ENCODE measurements around the gene SNRPN. TPM values are rescaled to one million over a fixed set of nuclear protein-coding genes. Genes with fewer than 3 reads are reported as not detected.
"Not testable (repeated sequence)": the region's sequence is repeated elsewhere in the genome, so short reads cannot be mapped to it uniquely, and the experiment has no call there.

The SNRPN gene
- total RNA-seq, 1 experiment from 2014 or later: 14.3 TPM

- no peaks in the 10 kb centered on the region for H4K20me1 ChIP-seq (ENCODE audit: insufficient read depth)
- H3K27ac ChIP-seq: no peak overlapping the region
- POLR2A ChIA-PET (ENCODE audit: unreplicated experiment): no interaction called here
- no peak overlapping the region for H3K4me2 ChIP-seq
- DNase-seq: no peak
- H2AFZ ChIP-seq: no peak overlapping the region
- no peaks in the 10 kb centered on the region for H3K9me2 ChIP-seq (ENCODE audit: insufficient read depth)
- no TSS peak for BruUV-seq (replicated peaks)
- no peaks in the 10 kb centered on the region for H3K27me3 ChIP-seq (ENCODE audit: insufficient read depth, low read depth)
- CTCF ChIA-PET: no interaction called here
- no peak overlapping the region for H3K4me3 ChIP-seq
- no peaks in the 10 kb centered on the region for H3F3A ChIP-seq (ENCODE audit: insufficient read depth, low read depth)
- no peaks in the 10 kb centered on the region for H3K79me2 ChIP-seq (ENCODE audit: low read depth)
- intact Hi-C loops (cut with micrococcal nuclease; ENCODE audit: unreplicated experiment): no loop called here
- H3K36me3 ChIP-seq (ENCODE audit: low read depth): no peaks in the 10 kb centered on the region
- TF ChIP-seq EZH2 (IDR thresholded peaks at IDR 0.05; ENCODE audit: low read depth) (no peak), CTCF (conservative IDR thresholded peaks at IDR 0.05) (no peak)
- no peaks in the 10 kb centered on the region for H3K4me1 ChIP-seq (replicated peaks; ENCODE audit: insufficient read depth)
- H3K9me3 ChIP-seq (ENCODE audit: insufficient read depth, low read depth): no peaks in the 10 kb centered on the region
These were observed 35.3 kb upstream of the SNRPN start for GRCh38 chr15:24919446-24919845.

- H4K20me1 ChIP-seq (ENCODE audit: insufficient read depth); H3K4me2 ChIP-seq; intact Hi-C loops (cut with micrococcal nuclease; ENCODE audit: unreplicated experiment); H3F3A ChIP-seq (ENCODE audit: insufficient read depth, low read depth); H3K9me3 ChIP-seq (ENCODE audit: insufficient read depth, low read depth); H2AFZ ChIP-seq; POLR2A ChIA-PET (ENCODE audit: unreplicated experiment); BruUV-seq (replicated peaks); H3K4me1 ChIP-seq (replicated peaks; ENCODE audit: insufficient read depth); H3K27ac ChIP-seq; H3K79me2 ChIP-seq (ENCODE audit: low read depth); H3K9me2 ChIP-seq (ENCODE audit: insufficient read depth); H3K27me3 ChIP-seq (ENCODE audit: insufficient read depth, low read depth); H3K4me3 ChIP-seq; H3K36me3 ChIP-seq (ENCODE audit: low read depth); DNase-seq; CTCF ChIA-PET: not testable (repeated sequence)
These were observed 32.0 kb upstream of the SNRPN start for GRCh38 chr15:24922781-24923180.

- intact Hi-C loops (cut with micrococcal nuclease; ENCODE audit: unreplicated experiment): no loop called here
- ChIA-PET CTCF (no interaction called here), POLR2A (ENCODE audit: unreplicated experiment) (no interaction called here)
- Histone ChIP-seq H3K9me2 (ENCODE audit: insufficient read depth) (no peaks in the 10 kb centered on the region), H3K4me2 (no peak overlapping the region), H2AFZ (no peak overlapping the region), H3K9me3 (ENCODE audit: insufficient read depth, low read depth) (no peaks in the 10 kb centered on the region), H3K27ac (no peak overlapping the region), H3K36me3 (ENCODE audit: low read depth) (no peaks in the 10 kb centered on the region), H3K27me3 (ENCODE audit: insufficient read depth, low read depth) (no peaks in the 10 kb centered on the region), H3K79me2 (ENCODE audit: low read depth) (no peaks in the 10 kb centered on the region), H3K4me3 (no peak overlapping the region), H4K20me1 (ENCODE audit: insufficient read depth) (no peaks in the 10 kb centered on the region), H3F3A (ENCODE audit: insufficient read depth, low read depth) (no peaks in the 10 kb centered on the region), H3K4me1 (replicated peaks; ENCODE audit: insufficient read depth) (no peaks in the 10 kb centered on the region)
- TF ChIP-seq CTCF (conservative IDR thresholded peaks at IDR 0.05) (no peak), EZH2 (IDR thresholded peaks at IDR 0.05; ENCODE audit: low read depth) (no peak)
- DNase-seq: no peak
- BruUV-seq (replicated peaks): no TSS peak
These were observed 30.6 kb upstream of the SNRPN start for GRCh38 chr15:24924153-24924552.

DNA sequence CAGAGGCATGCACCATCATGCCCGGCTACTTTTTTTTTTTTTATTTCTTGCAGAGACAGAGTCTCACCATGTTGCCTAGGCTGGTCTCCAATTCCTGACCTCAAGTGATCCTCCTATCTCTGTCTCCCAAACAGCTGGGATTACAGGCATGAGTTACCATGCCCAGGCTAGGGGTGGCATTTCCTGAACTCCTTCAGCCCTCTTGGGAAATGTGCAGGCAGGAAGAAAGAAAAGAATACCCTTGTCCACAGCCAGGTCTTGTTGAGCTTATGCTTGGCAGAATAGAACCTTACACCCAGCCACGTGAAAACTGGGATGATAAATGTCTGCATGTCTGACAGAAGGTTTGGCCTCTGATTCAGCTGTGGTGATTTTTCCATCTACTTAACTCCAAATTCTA lies 30.2 kb upstream of the SNRPN start:
- no peak for TF ChIP-seq CTCF (conservative IDR thresholded peaks at IDR 0.05)
- TF ChIP-seq EZH2 (IDR thresholded peaks at IDR 0.05; ENCODE audit: low read depth): no peak
- Histone ChIP-seq H3K27ac (no peak overlapping the region), H3K36me3 (ENCODE audit: low read depth) (no peaks in the 10 kb centered on the region), H3K4me2 (no peak overlapping the region), H3K9me2 (ENCODE audit: insufficient read depth) (no peaks in the 10 kb centered on the region), H3K79me2 (ENCODE audit: low read depth) (no peaks in the 10 kb centered on the region), H3K27me3 (ENCODE audit: insufficient read depth, low read depth) (no peaks in the 10 kb centered on the region), H4K20me1 (ENCODE audit: insufficient read depth) (no peaks in the 10 kb centered on the region), H3K9me3 (ENCODE audit: insufficient read depth, low read depth) (no peaks in the 10 kb centered on the region), H3K4me1 (replicated peaks; ENCODE audit: insufficient read depth) (no peaks in the 10 kb centered on the region), H2AFZ (no peak overlapping the region), H3K4me3 (no peak overlapping the region), H3F3A (ENCODE audit: insufficient read depth, low read depth) (no peaks in the 10 kb centered on the region)
- POLR2A ChIA-PET (ENCODE audit: unreplicated experiment): no interaction called here
- BruUV-seq (replicated peaks): no TSS peak
- CTCF ChIA-PET: no interaction called here
- intact Hi-C loops (cut with micrococcal nuclease; ENCODE audit: unreplicated experiment): no loop called here
- no peak for DNase-seq

DNA sequence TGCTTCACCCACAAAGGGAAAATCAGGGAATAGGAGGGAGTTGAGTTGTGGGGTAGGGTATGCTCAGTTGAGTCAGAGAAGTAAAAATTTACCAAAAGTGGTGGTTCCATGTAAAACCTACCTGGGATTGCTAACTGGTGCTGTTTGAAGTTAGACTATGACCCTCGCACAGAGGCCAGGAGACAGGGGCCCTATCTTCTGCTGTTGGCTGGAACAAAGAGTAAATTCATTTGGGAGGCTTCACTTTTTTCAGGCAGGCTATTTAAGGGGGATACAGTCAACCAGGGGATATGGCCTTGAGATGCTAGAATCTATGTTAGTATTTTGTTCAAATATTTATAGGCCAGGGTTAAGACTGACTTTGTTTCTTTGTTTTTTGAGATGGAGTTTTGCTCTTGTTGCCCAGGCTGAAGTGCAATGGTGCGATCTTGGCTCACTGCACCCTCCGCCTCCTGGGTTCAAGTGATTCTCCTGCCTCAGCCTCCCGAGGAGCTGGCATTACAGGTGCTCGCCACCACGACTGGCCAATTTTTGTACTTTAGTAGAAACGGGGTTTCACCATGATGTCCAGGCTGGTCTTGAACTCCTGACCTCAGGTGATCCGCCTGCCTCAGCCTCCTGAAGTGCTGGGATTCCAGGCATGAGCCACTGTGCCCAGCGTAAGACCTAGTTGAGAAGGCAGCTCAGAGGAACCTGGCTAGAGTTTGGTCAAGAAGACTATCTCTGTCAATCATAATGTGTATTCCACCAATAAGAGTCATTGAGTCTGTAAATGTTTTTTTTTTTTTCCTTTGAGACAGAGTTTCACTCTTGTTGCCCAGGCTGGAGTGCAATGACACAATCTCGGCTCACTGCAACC lies 22.7 kb upstream of the SNRPN start:
- H2AFZ ChIP-seq; H3K4me1 ChIP-seq (replicated peaks; ENCODE audit: insufficient read depth); H3K9me2 ChIP-seq (ENCODE audit: insufficient read depth); H3K4me3 ChIP-seq; H3K36me3 ChIP-seq (ENCODE audit: low read depth); H3K79me2 ChIP-seq (ENCODE audit: low read depth); H3K9me3 ChIP-seq (ENCODE audit: insufficient read depth, low read depth); intact Hi-C loops (cut with micrococcal nuclease; ENCODE audit: unreplicated experiment); DNase-seq; POLR2A ChIA-PET (ENCODE audit: unreplicated experiment); H4K20me1 ChIP-seq (ENCODE audit: insufficient read depth); H3F3A ChIP-seq (ENCODE audit: insufficient read depth, low read depth); H3K27ac ChIP-seq; CTCF ChIA-PET; H3K4me2 ChIP-seq; BruUV-seq (replicated peaks); H3K27me3 ChIP-seq (ENCODE audit: insufficient read depth, low read depth): not testable (repeated sequence)

Data from PC-9 (cell line).